SKM-1 treated with dmso at 0.1 percent for 144 hours (cell line): ENCODE results near the gene IHH.

Experiments used
- DNase-seq: peaks from one replicate; lab custom pipeline; 2025; ENCODE audit not compliant: unreplicated experiment; lab: John Stamatoyannopoulos, UW

The IHH gene

GRCh38 chr2:219042157-219042556, 18.6 kb downstream of the IHH start:
- DNase-seq, result no peak

- DNase-seq, result no peak
Observed at GRCh38 chr2:219041252-219041651, 19.5 kb downstream of the IHH start, which contains the start of gene CFAP65. Gene CFAP65 (minus strand): TSS chr2:219041516. CDS start chr2:219039048, 2,468 bp downstream.

DNA sequence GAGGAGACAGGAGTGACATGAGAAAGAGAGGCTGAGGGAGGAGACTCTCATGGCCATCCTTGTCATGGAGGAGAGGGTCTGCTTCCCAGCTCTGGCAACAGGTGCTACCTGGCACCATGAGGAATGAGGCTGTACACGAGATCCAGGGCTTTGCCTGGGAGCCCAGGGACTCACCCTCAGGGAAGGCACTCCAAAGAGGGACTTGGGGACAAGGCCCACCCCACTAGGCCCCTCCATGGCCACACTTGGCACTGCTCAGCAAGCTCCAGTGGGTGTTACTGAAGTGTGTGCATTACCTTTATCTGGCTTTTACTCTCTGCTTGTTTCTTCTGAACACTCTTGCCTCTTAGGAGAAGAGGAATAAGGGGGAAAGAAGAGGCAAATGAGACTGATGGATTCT, 22.1 kb downstream of the IHH start:
- DNase-seq, result no peak

DNA sequence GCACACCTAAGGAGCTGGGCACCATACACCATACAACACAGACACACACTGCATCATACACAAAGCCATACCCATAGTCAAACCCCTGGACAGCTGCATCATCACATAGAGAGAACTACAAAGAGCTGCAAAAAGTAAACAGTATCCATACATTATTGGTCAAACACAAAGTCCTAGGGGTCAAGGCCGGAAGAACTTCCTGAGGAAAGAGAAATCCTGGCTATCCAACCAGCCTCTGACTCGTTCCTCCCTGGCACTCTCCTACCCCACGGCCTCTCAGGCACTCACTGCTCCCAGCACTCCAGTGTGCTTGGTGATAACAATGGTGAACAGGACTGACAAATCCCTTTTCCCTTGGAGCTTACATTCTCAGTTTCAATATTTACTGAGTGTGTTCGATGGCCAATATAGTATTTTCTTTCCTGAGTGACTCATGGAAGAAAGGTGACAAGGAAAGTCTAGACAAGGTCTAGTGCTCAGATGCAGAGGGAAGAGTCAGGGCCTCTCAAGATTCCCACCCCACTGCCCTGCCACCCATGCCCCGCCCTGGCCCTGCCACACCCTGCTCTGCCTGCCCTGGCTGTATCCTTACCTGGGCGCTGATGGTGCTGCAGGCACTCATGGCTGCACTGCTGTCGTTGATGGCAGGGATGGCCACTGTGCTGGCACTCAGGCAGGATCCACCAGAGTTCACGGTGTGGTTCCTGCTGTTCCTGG, 22.8 kb downstream of the IHH start:
- DNase-seq, result no peak

- no peak for DNase-seq
Observed at GRCh38 chr2:219035942-219036341, 24.8 kb downstream of the IHH start.

DNA sequence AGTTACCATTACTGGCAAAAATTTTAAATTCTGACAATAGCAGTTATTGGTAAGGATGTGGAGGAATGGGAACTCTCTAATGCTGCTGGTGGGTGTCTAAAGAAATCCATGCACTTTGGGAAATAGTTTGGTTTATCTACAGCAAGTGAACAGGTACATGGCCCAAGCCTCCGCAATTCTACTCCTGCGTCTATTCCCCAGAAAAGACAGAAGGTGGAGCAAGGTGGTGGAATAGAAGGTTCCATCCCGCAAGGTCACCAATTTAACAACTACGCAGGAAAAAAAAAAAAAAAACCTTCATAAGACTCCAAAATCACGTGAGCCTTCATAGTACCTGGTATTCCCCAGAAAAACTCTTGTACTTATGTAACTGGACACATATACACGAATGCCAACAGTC, 25.9 kb downstream of the IHH start:
- no peak for DNase-seq

- DNase-seq, result no peak
Observed at GRCh38 chr2:219032051-219032745, 28.5 kb downstream of the IHH start.

- no peak for DNase-seq
Observed at GRCh38 chr2:219031005-219031738, 29.5 kb downstream of the IHH start.

DNA sequence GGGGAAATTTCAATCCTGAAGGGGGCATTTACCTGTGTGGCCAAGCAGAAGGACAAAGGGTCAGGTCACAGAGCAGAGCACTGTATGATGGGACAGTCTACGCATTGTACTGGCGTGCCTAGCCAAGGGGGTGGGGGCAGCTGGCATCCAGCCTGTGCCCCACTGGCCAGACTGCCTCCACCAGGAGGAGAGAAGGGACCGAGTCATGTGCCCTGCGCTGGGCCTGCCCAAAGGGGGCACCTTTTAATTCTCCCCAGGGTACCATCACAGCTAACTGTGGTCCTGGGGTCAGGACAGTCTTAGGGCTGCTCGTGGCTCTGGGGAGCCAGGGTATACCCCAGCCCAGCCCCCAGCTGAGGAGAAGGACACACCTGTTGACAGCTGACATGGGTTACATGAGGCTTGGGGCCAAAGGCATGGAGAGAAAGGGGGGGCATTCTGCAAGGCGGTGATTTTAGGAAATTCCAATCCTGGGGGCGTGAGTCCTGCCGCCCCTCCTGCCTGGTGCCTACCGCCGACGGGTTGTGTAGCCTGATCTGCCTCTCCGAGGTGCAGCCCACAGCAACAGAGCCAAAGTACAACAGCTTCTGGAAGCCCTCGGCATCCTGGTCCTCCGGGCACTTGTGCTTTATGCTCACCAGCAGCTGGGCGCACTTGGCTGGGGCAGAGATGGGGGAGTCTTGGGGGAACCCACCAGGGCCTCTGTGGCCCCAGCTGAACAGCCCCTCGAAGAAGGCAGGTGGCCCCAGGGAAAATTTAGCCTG, 30.4 kb downstream of the IHH start:
- no peak for DNase-seq

DNA sequence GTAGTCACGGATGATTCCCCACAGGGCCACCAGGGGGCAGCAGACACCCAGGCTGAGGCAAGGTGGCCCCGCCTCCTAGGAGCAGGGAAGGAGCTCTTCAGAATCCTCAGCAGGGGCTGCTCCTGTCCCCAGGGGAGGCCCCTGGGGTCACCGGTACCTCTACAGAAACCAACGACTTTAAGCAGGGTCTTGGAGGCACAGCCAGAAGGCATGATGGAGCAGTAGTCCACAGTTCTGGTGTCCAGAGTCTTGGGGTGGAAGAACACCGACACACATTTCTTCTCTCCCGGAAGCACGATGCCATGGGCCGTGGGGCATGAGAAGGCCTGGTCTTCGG, 30.9 kb downstream of the IHH start:
- peak; percentile 58 for DNase-seq

DNA sequence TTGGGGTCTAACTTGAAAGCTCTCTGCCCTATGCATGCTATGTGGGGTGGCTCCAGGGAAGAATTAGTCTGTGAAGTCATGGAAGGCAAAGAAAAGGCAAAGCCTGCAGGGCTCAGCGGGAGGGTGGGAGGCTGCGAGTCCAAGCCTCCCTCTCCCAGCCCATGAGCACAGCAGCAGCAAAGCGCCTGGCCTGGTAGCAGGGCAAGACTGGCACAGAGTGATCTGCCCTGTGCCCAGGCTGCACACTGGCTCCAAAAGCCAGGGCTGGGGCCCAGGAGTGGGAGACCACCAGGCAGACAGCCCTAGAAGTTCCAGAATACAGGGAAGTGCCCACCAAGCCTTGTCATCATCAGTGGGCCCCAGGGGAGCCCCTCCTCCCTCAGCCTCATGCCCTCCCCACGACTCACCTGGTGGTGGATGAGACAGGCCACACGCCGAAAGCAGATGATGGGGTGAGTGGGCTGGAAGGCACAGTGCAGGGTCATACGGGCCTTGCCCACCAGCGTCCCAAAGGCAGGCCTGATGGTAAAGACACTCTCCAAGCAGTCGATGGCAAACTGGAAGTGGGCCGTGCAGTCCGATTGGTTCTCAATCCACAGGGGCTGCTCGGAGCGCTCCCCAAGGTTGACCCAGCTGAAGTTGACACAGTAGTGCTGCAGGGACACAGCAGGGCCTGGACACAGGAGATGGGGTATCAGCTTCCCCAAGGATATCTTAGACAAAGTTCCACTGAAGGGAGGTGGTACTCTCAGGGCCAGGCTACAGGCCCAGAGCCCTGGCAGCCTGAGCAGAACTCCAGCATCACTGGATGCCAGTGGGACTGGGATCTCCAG, 31.5 kb downstream of the IHH start:
- no peak for DNase-seq

- no peak for DNase-seq
Observed at GRCh38 chr2:219028141-219028540, 32.6 kb downstream of the IHH start.

GRCh38 chr2:219027511-219028055, 33.1 kb downstream of the IHH start:
- DNase-seq, result no peak

GRCh38 chr2:219026946-219027345, 33.8 kb downstream of the IHH start:
- DNase-seq, result no peak

GRCh38 chr2:219025637-219026585, 34.8 kb downstream of the IHH start:
- no peak for DNase-seq

DNA sequence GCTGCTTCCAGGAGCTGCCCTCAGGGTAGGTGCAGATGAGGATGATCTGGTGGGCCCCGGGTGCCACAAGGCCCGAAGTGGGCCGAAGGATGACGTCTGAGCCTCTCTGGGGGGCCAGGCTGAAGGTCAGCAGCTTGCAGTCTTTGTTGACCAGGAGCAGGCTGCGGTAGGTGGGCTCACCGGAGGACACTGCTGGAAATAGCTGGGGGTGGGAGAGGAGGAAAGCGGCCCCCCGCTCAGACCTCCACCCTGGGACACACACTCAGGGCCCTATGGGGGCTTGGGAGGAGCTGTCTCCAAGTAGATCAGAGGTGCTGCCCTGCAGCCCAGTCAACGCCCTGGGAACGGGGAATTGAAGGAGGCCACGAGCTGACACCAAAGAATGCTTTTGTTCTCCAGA, 36.7 kb downstream of the IHH start:
- no peak for DNase-seq

- no peak for DNase-seq
Observed at GRCh38 chr2:219023045-219023605, 37.6 kb downstream of the IHH start.

DNA sequence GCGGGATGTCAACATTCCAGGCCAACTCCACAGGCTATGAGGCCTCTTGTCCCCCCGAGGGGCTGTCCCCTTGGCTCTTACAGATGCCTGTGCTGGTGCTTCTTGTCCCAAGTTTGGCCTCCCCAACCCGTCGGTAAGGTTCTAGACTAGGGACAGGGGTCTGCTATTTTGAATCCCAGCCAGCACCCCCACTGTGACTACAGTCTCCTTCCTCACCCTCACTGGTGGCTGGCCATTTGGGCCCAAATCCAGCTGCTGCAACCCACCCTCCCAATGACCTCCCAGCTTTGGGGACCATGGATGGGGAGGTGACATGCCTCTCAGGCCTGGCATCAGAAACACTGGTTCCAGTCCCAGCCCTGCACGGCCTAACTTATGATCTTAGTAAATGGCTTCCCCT, 38.1 kb downstream of the IHH start:
- DNase-seq, result no peak

GRCh38 chr2:219022041-219022440, 38.7 kb downstream of the IHH start:
- DNase-seq, result no peak
